IMR-90 (cell line): ENCODE data around the gene ZNF594.

ENCODE experiments used
- BHLHE40 ChIP-seq: fragments of 150-350 bp; IDR thresholded peaks from 2 replicates; pipeline ENCODE4 v1.6.1; 2016; ENCODE audit warnings: mild to moderate bottlenecking, low read depth, low read length
- CEBPB ChIP-seq: IDR thresholded peaks from 2 replicates; pipeline ENCODE4 v1.6.1; 2012; ENCODE audit warnings: low read depth, low read length, improper control_type of control experiment
- CTCF ChIP-seq: conservative IDR thresholded peaks from 2 replicates; pipeline ENCODE4 v1.5.1; 2012; ENCODE audit warnings: mild to moderate bottlenecking, low read depth, low read length, improper control_type of control experiment
- FOS ChIP-seq: fragments of 150-350 bp; IDR thresholded peaks from 2 replicates; pipeline ENCODE4 v1.6.1; 2016; ENCODE audit warnings: low read depth, low read length
- MAFK ChIP-seq: IDR thresholded peaks from 2 replicates; pipeline ENCODE4 v1.6.1; 2012; ENCODE audit warnings: low read depth, low read length, improper control_type of control experiment
- MXI1 ChIP-seq: IDR thresholded peaks from 2 replicates; pipeline ENCODE4 v1.6.1; 2012; ENCODE audit warnings: low read depth, mild to moderate bottlenecking, low read length, moderate library complexity, borderline replicate concordance
- POLR2A ChIP-seq: IDR thresholded peaks from 2 replicates; pipeline ENCODE4 v1.6.1; 2012; ENCODE audit warnings: mild to moderate bottlenecking, low read depth, low read length
- RAD21 ChIP-seq: IDR thresholded peaks from 2 replicates; pipeline ENCODE4 v1.6.1; 2012; ENCODE audit warnings: low read length, improper control_type of control experiment
- RCOR1 ChIP-seq: IDR thresholded peaks from 2 replicates; pipeline ENCODE4 v1.6.1; 2012; ENCODE audit warnings: mild to moderate bottlenecking, low read length, improper control_type of control experiment; ENCODE audit not compliant: insufficient replicate concordance
- RFX5 ChIP-seq: IDR thresholded peaks from 2 replicates; pipeline ENCODE4 v1.8.0; 2012; ENCODE audit warnings: low read depth, mild to moderate bottlenecking, low read length, moderate library complexity
- SMC3 ChIP-seq: fragments of 150-350 bp; IDR thresholded peaks from 2 replicates; pipeline ENCODE4 v1.6.1; 2016; ENCODE audit warnings: low read depth, mild to moderate bottlenecking, antibody characterized with exemption, low read length, moderate library complexity
- USF2 ChIP-seq: fragments of 150-350 bp; IDR thresholded peaks from 2 replicates; pipeline ENCODE4 v1.6.1; 2017; ENCODE audit warnings: mild to moderate bottlenecking, antibody characterized with exemption, low read length, low read depth

DNA sequence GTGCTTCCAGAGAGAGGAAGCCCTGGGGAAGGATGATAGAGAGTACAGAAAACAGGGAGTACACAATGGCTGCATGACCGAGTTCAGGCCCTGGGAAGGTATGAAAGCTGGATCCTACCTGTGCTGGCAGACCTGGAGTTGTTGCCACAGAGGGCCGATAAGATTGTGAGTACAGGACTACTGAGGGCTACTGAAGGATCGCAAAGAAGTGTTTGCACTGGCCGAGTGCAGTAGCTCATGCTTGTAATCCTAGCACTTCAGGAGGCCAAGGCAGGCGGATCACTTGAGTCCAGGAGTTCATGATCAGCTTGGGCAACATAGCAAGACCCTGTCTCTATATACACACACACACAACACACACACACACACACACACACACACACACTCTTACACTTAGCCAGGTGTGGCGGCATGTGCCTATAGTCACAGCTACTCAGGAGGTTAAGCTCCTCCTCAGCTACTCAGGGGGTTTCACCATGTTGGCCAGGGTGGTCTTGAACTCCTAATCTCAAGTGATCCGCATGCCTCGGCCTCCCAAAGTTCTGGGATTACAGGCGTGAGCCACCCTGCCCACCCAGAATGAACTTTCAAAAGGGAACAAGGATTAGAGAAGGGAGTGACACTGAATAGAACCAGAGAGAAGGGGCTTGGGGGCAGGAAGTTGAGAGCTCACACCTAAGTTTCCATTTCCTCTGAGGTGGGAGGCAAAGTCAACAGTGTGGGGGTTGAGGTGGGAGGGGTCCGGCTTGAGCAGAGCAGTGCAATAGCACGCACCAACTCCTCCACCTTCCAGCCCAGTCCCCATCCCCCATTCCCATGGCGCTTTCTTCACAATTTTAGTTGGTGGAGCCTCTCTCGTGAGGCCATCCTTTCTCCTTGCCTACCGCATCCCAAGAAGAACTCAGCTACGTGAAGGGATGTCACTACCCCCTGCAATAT lies 35.5 kb upstream of the ZNF594 start:
- no peak for TF ChIP-seq CTCF
- TF ChIP-seq POLR2A, result no peak
- no peak for TF ChIP-seq RAD21
- TF ChIP-seq FOS, result no peak
- TF ChIP-seq RCOR1, result no peak
- TF ChIP-seq CEBPB, result no peak
- TF ChIP-seq BHLHE40, result no peak
- no peak for TF ChIP-seq RFX5
- no peak for TF ChIP-seq MXI1
- no peak for TF ChIP-seq MAFK
- TF ChIP-seq USF2, result no peak
- TF ChIP-seq SMC3, result no peak
